NK-92 (cell line): ENCODE data around the gene TMEM250.
A peak's percentile ranks its signal among the peaks of the same experiment; 100 is the strongest.
"Not testable (repeated sequence)": the region's sequence is repeated elsewhere in the genome, so short reads cannot be mapped to it uniquely, and the experiment has no call there.

ENCODE experiments used
- DNase-seq: peaks from one replicate; lab custom pipeline; 2025; ENCODE audit not compliant: unreplicated experiment; lab: John Stamatoyannopoulos, UW

TMEM250 gene

GRCh38 chr9:136118320-136119060 lies at the start of gene TMEM250:
TMEM250 (minus strand) TSS chr9:136118875; CDS start chr9:136116900, 1,975 bp downstream.
- DNase-seq: peak; percentile 74

GRCh38 chr9:136163248-136163850 lies 44.7 kb upstream of the TMEM250 start:
- DNase-seq: no peak

- DNase-seq: no peak
Measured at GRCh38 chr9:136160995-136161610, 42.4 kb upstream of the TMEM250 start.

GRCh38 chr9:136160381-136160841 lies 41.7 kb upstream of the TMEM250 start:
- no peak for DNase-seq

GRCh38 chr9:136159851-136160250 lies 41.2 kb upstream of the TMEM250 start:
- no peak for DNase-seq

GRCh38 chr9:136157477-136158265 lies 39.0 kb upstream of the TMEM250 start:
- DNase-seq: no peak

- no peak for DNase-seq
Measured at GRCh38 chr9:136156209-136157120, 37.8 kb upstream of the TMEM250 start.

- no peak for DNase-seq
Measured at GRCh38 chr9:136155576-136155975, 36.9 kb upstream of the TMEM250 start.

- DNase-seq: no peak
Measured at GRCh38 chr9:136154943-136155342, 36.3 kb upstream of the TMEM250 start.

GRCh38 chr9:136153381-136154065 lies 34.8 kb upstream of the TMEM250 start:
- DNase-seq: no peak

GRCh38 chr9:136152931-136153330 lies 34.3 kb upstream of the TMEM250 start:
- DNase-seq: no peak

- DNase-seq: no peak
Measured at GRCh38 chr9:136152543-136152866, 33.8 kb upstream of the TMEM250 start.

GRCh38 chr9:136151848-136152542 lies 33.3 kb upstream of the TMEM250 start:
- DNase-seq: no peak

- DNase-seq: no peak
Measured at GRCh38 chr9:136151214-136151804, 32.6 kb upstream of the TMEM250 start.

- DNase-seq: not testable (repeated sequence)
Measured at GRCh38 chr9:136150664-136151213, 32.1 kb upstream of the TMEM250 start.

GRCh38 chr9:136149853-136150252 lies 31.2 kb upstream of the TMEM250 start:
- DNase-seq: no peak

- no peak for DNase-seq
Measured at GRCh38 chr9:136149337-136149736, 30.7 kb upstream of the TMEM250 start.

GRCh38 chr9:136148766-136149165 lies 30.1 kb upstream of the TMEM250 start:
- DNase-seq: no peak
